CD8-positive, alpha-beta memory T cell (primary cell): ENCODE results near the gene CHD9. TPM values are rescaled to one million over a fixed set of nuclear protein-coding genes. Genes with fewer than 3 reads are reported as not detected.
A peak's percentile ranks its signal among the peaks of the same experiment; 100 is the strongest.

Source experiments
- CTCF ChIA-PET: fragments of 350-600 bp; sonication (Branson Sonifier 250); formaldehyde crosslinking; loops from one replicate; lab custom pipeline; 2021; ENCODE audit warnings: antibody characterized with exemption; lab: Charles Lee
- POLR2A ChIA-PET: fragments of 350-600 bp; sonication (Branson Sonifier 250); formaldehyde crosslinking; loops from one replicate; lab custom pipeline; 2021; ENCODE audit warnings: antibody characterized with exemption; lab: Charles Lee
- DNase-seq, 5 donors: peaks; one replicate each; pipeline versions ENCODE4 v3.0.0 to v3.0.0-alpha.2; 2020 to 2022; ENCODE audit warnings: mixed read lengths in 1 of 5
- H3K27ac ChIP-seq: one replicate; pipeline ENCODE4 v1.7.0; 2013; ENCODE audit warnings: low read depth, mild to moderate bottlenecking, low read length, moderate library complexity
- H3K27me3 ChIP-seq: 2 replicates; pipeline ENCODE4 v1.7.0; 2013; ENCODE audit warnings: low read length, mild to moderate bottlenecking; ENCODE audit not compliant: insufficient read depth, poor library complexity, severe bottlenecking
- H3K36me3 ChIP-seq: 2 replicates; pipeline ENCODE4 v1.7.0; 2013; ENCODE audit warnings: mild to moderate bottlenecking, low read length, moderate library complexity; ENCODE audit not compliant: insufficient read depth
- H3K4me1 ChIP-seq: 2 replicates; pipeline ENCODE4 v1.7.0; 2013; ENCODE audit warnings: mild to moderate bottlenecking, low read length, moderate library complexity; ENCODE audit not compliant: insufficient read depth
- H3K4me3 ChIP-seq: 2 replicates; pipeline ENCODE4 v1.7.0; 2013; ENCODE audit warnings: mild to moderate bottlenecking, low read length
- H3K9me3 ChIP-seq: 2 replicates; pipeline ENCODE4 v1.7.0; 2013; ENCODE audit warnings: mild to moderate bottlenecking, low read length
- H3K27ac Mint-ChIP-seq, 8 donors: one replicate each; pipeline ENCODE4 v1.8.0; 2020 to 2021; ENCODE audit warnings: mixed read lengths in 8 of 8, mild to moderate bottlenecking in 6 of 8, inconsistent platforms in 3 of 8, moderate library complexity in 3 of 8
- H3K27me3 Mint-ChIP-seq, 2 donors: one replicate each; pipeline ENCODE4 v1.8.0; 2020 to 2021; ENCODE audit warnings: mixed read lengths in 2 of 2, mild to moderate bottlenecking in 1 of 2, moderate library complexity in 1 of 2
- H3K36me3 Mint-ChIP-seq, 3 donors: one replicate each; pipeline ENCODE4 v1.8.0; 2020 to 2021; ENCODE audit warnings: mixed read lengths in 3 of 3, inconsistent platforms in 1 of 3, mild to moderate bottlenecking in 1 of 3
- H3K4me1 Mint-ChIP-seq, 3 donors: one replicate each; pipeline ENCODE4 v1.8.0; 2020 to 2021; ENCODE audit warnings: mixed read lengths in 3 of 3, inconsistent platforms in 1 of 3, mild to moderate bottlenecking in 1 of 3
- H3K4me3 Mint-ChIP-seq, 7 donors: one replicate each; pipeline ENCODE4 v1.8.0; 2020 to 2021; ENCODE audit warnings: mixed read lengths in 7 of 7, mild to moderate bottlenecking in 6 of 7, moderate library complexity in 4 of 7, inconsistent platforms in 2 of 7
- H3K9me3 Mint-ChIP-seq, 5 donors: one replicate each; pipeline ENCODE4 v1.8.0; 2020 to 2022; ENCODE audit warnings: mixed read lengths in 5 of 5, mild to moderate bottlenecking in 3 of 5, moderate library complexity in 2 of 5, inconsistent platforms in 1 of 5
- polyA plus RNA-seq: library from polyadenylated mRNA; unstranded; fragments of 300-500 nt; fragmentation: Illumina TruSeq; gene quantifications from one replicate; pipeline ENCODE4 v1.2.3, GENCODE V29; 2021
- total RNA-seq, 2 experiments: library from RNA; stranded (reverse); gene quantifications; one replicate each; pipeline ENCODE4 v1.2.3, GENCODE V29; 2021

CHD9 gene
- total and polyA plus RNA-seq, 3 experiments from 2014 or later: 17.4 to 57.4 (median 21.8) TPM

DNA sequence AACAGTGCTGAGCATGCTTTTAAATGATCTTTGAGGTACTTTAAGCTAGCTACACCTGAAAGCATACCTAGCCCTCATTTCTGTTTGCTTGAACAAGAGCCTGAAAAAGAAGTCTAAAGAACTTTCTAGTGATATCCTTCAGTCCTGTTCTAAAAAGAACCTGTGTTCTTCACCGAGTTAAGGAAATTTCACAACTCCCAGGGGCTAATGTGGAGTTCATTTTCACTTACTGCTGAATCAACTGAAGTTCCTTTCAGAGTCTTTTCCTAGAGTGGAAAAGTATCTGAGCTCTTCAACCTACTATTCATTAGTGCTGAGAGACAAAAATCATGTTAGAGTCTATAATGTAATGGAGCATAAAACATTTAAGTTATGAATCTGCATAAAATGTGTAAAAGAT is 66.9 kb downstream of the CHD9 start:
- Mint-ChIP-seq H3K4me3 (no peak overlapping the region), H3K36me3 (no peaks in the 10 kb centered on the region), H3K4me1 (peaks cover 1 to 6% (median 4%) of the 10 kb centered on the region in 3 donors), H3K9me3 (peaks cover 0 to 4% (median 0%) of the 10 kb centered on the region in 5 donors), H3K27ac (peak overlapping the region in 5 of 8 donors; percentile 1 to 83 (median 50)), H3K27me3 (no peaks in the 10 kb centered on the region)
- Histone ChIP-seq H3K4me3 (no peak overlapping the region), H3K27ac (no peak overlapping the region), H3K36me3 (no peaks in the 10 kb centered on the region), H3K9me3 (no peaks in the 10 kb centered on the region), H3K4me1 (no peaks in the 10 kb centered on the region), H3K27me3 (no peaks in the 10 kb centered on the region)
- ChIA-PET POLR2A (no interaction called here), CTCF (interaction anchor here (1.5 kb wide), 1 partner anchor 8 kb away, joined by 4 read pairs; no protein-coding TSS in a partner anchor)
- DNase-seq: no peak

DNA sequence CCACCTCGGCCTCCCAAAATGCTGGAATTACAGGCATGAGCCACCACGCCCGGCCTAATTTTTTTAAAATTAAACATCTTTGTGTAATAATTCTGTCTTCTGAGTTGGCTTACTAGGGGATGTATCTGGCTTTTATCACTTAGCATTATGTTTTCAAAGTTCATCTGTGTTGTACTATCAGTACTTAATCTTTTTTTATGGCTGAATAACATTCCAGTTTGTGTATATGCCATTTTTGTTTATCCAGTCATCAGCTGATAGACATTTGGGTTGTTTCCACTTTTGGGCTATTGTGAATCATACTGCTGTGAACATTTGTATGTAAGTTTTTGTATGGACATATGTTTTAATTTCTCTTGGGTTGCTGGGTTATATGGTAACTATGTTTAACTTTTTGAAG is 69.0 kb downstream of the CHD9 start:
- Mint-ChIP-seq H3K4me1 (peaks cover 3 to 6% (median 4%) of the 10 kb centered on the region in 3 donors), H3K27me3 (no peaks in the 10 kb centered on the region), H3K27ac (no peak overlapping the region), H3K4me3 (no peak overlapping the region), H3K36me3 (no peaks in the 10 kb centered on the region), H3K9me3 (peaks cover 0 to 4% (median 0%) of the 10 kb centered on the region in 5 donors)
- CTCF ChIA-PET: interaction anchor here (1.2 kb wide), 1 partner anchor 69 kb away, joined by 4 read pairs; the partner anchor contains the start of gene CHD9
- Histone ChIP-seq H3K4me3 (no peak overlapping the region), H3K27me3 (no peaks in the 10 kb centered on the region), H3K36me3 (no peaks in the 10 kb centered on the region), H3K9me3 (no peaks in the 10 kb centered on the region), H3K27ac (no peak overlapping the region), H3K4me1 (no peaks in the 10 kb centered on the region)
- DNase-seq: no peak
- POLR2A ChIA-PET: no interaction called here

DNA sequence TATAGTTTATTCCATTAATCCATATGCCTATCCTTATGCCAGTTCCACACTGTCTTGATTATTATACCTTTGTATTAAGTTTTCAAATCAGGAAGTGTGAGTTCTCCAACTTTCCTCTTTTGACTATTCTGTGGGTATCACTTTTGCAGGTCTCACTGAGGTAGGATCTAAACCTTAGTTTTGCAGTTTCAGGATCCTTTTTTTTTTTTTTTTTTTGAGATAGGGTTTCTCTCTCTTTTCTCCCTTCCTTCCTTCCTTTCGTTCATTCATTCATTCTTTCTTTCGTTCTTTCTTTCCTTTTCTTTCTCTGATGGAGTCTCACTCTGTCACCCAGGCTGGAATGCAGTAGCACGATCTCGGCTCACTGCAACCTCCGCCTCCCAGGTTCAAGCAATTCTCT is 71.6 kb downstream of the CHD9 start:
- no peak for DNase-seq
- Histone ChIP-seq H3K27ac (no peak overlapping the region), H3K27me3 (no peaks in the 10 kb centered on the region), H3K36me3 (no peaks in the 10 kb centered on the region), H3K4me1 (peaks cover 4% of the 10 kb centered on the region), H3K4me3 (no peak overlapping the region), H3K9me3 (no peaks in the 10 kb centered on the region)
- CTCF ChIA-PET: no interaction called here
- Mint-ChIP-seq H3K27me3 (no peaks in the 10 kb centered on the region), H3K9me3 (peaks cover 0 to 4% (median 0%) of the 10 kb centered on the region in 5 donors), H3K4me3 (no peak overlapping the region), H3K4me1 (peaks cover 12 to 15% (median 13%) of the 10 kb centered on the region in 3 donors), H3K27ac (no peak overlapping the region), H3K36me3 (no peaks in the 10 kb centered on the region)
- POLR2A ChIA-PET: no interaction called here

DNA sequence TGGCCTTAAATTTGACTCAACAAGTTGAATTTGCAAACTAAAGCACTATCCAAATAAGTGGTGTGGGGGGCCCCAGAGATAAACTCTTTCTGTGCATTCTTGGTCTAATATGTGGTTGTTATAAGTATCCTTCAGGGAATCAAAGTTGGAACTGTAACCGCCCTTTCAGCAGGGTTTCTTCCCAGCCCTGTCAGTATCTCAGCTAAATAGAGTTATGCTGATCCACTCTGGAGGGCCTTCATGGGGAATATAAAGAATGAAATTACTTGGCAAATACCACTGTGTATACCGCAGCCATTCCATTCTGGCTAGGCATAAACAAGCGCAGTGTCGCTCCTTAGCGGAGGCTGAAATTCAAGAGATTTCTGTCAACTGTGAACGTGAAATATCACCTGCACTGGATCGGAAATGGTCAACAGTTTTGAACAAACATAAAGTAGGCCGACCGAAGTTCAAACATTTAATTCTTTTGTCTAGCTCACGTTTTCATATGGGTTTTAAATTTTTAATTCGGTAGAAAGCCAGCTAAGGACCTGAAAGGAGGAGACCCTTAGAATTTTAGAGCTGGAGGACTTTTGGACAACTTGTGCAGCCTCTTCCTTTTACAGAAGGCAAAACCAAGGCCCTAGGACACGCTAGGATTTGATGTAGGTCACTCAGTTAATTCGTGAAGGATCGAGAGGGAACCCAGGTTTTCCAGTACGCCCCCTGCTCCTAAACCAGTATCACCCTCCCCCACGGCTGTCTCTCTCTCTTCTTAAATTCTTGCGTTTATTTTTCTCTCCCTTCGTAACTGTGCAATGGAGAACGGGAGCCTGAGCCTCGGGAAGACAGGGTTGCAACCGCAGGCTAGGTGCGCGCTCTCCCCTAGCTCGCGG is 74.7 kb downstream of the CHD9 start:
- H3K9me3 ChIP-seq: no peaks in the 10 kb centered on the region
- H3K36me3 Mint-ChIP-seq: peaks cover 0 to 4% (median 0%) of the 10 kb centered on the region in 3 donors
- H3K4me1 Mint-ChIP-seq: peaks cover 17 to 23% (median 21%) of the 10 kb centered on the region in 3 donors
- peak overlapping the region; percentile 58 for H3K27ac ChIP-seq
- POLR2A ChIA-PET: interaction anchor here (1.6 kb wide), 1 partner anchor 30 kb away, joined by 5 read pairs; no protein-coding TSS in a partner anchor
- H3K36me3 ChIP-seq: no peaks in the 10 kb centered on the region
- peaks cover 10% of the 10 kb centered on the region for H3K4me1 ChIP-seq
- no peaks in the 10 kb centered on the region for H3K9me3 Mint-ChIP-seq
- no peak for DNase-seq
- no peaks in the 10 kb centered on the region for H3K27me3 ChIP-seq
- CTCF ChIA-PET: interaction anchor here (1.3 to 3.6 kb wide), 5 partner anchors 8 to 74 kb away, joined by 4 to 26 read pairs (median 4); partner anchors contain the start of gene CHD9
- peak overlapping the region; percentile 60 for H3K4me3 ChIP-seq
- peak overlapping the region; percentile 83 to 93 (median 86) for H3K4me3 Mint-ChIP-seq
- no peaks in the 10 kb centered on the region for H3K27me3 Mint-ChIP-seq
- peak overlapping the region; percentile 40 to 98 (median 91) for H3K27ac Mint-ChIP-seq

DNA sequence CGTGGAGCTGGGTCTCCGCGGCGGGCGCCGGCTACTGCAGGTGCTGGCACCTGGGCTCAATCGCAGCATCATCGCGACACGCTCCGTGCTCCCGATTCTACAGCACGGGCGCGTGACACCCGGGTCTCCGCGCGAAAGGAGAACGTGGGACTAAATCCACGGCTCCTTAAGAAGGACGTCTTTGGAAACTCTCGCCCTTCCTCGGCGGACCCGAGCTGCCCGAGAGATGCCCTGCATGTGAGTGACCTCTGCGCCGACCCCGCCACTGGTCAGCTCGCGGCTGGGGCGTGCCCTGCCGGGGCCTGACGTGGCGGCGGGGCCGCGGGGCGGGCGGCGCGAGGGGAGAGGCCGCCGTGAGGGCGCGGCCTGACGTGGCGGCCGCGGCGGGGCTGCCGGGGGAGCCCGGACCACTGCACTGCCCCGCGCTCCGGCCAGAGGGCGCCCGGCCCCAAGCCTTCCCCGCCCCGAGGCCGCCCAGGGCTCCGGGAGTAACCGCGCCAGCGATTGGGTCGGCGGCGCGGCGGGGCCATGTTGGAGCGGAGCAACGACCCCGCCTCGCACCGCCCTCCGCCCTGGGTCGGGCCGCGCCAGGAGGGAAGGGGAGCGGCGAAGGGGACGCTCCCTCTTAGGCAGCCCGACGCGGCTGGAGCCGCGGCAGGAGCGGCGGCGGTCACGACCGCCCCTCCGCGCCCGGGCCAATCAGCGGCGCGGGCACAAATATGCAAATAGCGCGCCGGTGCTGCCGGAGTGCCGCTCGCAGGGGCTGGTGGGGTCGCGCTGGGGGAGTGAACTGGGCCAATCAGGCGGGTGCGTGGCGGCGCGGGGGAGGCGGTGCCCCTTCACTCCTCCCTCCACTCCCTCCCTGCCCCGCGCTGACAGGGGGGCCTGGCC is 75.6 kb downstream of the CHD9 start:
- CTCF ChIA-PET: interaction anchor here (1.3 to 3.6 kb wide), 5 partner anchors 9 to 75 kb away, joined by 4 to 26 read pairs (median 4); partner anchors contain the start of gene CHD9
- peak overlapping the region; percentile 60 for H3K4me3 ChIP-seq
- peaks cover 0 to 4% (median 0%) of the 10 kb centered on the region in 3 donors for H3K36me3 Mint-ChIP-seq
- peak overlapping the region; percentile 76 to 98 (median 91) for H3K27ac Mint-ChIP-seq
- H3K27me3 ChIP-seq: no peaks in the 10 kb centered on the region
- H3K9me3 Mint-ChIP-seq: no peaks in the 10 kb centered on the region
- no peaks in the 10 kb centered on the region for H3K27me3 Mint-ChIP-seq
- H3K4me1 ChIP-seq: peaks cover 10% of the 10 kb centered on the region
- peaks cover 26 to 31% (median 28%) of the 10 kb centered on the region in 3 donors for H3K4me1 Mint-ChIP-seq
- peak overlapping the region; percentile 58 for H3K27ac ChIP-seq
- POLR2A ChIA-PET: interaction anchor here (1.6 kb wide), 1 partner anchor 31 kb away, joined by 5 read pairs; no protein-coding TSS in a partner anchor
- peak; percentile 94 to 97 (median 97) for DNase-seq
- peak overlapping the region; percentile 83 to 93 (median 86) for H3K4me3 Mint-ChIP-seq
- no peaks in the 10 kb centered on the region for H3K36me3 ChIP-seq
- no peaks in the 10 kb centered on the region for H3K9me3 ChIP-seq

DNA sequence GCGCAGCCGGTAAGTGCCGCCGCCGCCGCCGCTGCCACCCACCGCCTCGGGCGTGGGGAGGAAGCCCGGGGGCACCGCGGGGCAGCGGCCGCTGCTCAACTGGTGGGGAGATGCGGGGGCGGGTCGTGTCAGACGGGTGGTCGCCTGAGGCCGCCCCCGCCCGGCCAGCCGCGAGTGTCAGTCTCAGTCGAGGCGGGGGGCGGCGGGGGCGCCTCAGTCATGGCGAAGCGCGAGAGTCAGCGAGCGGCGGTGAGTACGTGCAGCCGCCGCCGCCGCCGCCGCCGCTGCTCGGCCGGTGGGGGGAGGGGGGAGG is 76.2 kb downstream of the CHD9 start:
- no peaks in the 10 kb centered on the region for H3K9me3 Mint-ChIP-seq
- H3K4me1 Mint-ChIP-seq: peaks cover 28 to 32% (median 29%) of the 10 kb centered on the region in 3 donors
- Histone ChIP-seq H3K27me3 (no peaks in the 10 kb centered on the region), H3K4me1 (peaks cover 10% of the 10 kb centered on the region), H3K36me3 (no peaks in the 10 kb centered on the region), H3K27ac (no peak overlapping the region), H3K9me3 (no peaks in the 10 kb centered on the region), H3K4me3 (no peak overlapping the region)
- H3K4me3 Mint-ChIP-seq: peak overlapping the region in 4 of 7 donors; percentile 77 to 91 (median 78)
- POLR2A ChIA-PET: no interaction called here
- DNase-seq: no peak
- H3K27me3 Mint-ChIP-seq: no peaks in the 10 kb centered on the region
- peak overlapping the region in 2 of 8 donors; percentile 58 to 76 for H3K27ac Mint-ChIP-seq
- H3K36me3 Mint-ChIP-seq: peaks cover 0 to 4% (median 0%) of the 10 kb centered on the region in 3 donors
- CTCF ChIA-PET: no interaction called here

DNA sequence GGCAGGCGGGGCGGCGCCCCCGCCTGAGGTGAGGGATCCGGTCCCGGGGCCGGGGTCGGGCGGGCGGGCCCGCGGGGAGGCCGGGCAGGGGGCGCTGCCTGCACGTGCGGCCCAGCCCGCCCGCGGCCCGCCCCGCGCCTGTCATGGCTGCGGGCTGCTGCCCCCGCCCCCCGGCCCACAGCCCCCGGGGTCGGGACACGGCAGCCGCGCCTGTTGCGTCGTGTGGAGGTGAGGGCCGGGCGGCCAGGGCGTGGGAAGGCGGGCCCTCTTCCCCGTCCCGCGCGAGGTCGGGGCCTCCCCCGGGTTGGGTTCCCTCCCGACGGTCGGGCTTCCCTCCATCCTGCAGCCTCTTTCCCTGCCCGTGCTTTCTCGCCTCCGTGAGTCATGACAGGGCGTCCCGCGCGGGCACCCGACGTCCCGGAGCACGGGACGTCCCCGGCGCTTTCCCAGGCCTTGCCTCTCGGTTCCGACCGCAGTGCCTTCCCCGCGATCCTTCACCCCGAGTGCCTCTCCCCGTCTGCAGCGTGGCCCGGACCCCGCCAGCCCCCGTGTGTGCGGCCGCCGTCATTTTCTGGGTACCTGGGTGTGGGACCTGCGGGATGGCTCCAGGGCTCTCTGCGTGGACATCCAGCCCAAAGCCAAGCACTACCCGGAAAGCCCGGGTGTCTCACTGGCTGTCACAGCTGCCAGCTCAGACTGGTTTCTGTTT is 76.7 kb downstream of the CHD9 start:
- peak; percentile 44 to 72 (median 61) for DNase-seq
- peak overlapping the region; percentile 28 for H3K27ac ChIP-seq
- no peaks in the 10 kb centered on the region for H3K27me3 ChIP-seq
- no peaks in the 10 kb centered on the region for H3K36me3 ChIP-seq
- no peaks in the 10 kb centered on the region for H3K9me3 ChIP-seq
- peak overlapping the region; percentile 76 to 98 (median 84) for H3K27ac Mint-ChIP-seq
- H3K4me1 ChIP-seq: peaks cover 10% of the 10 kb centered on the region
- no peaks in the 10 kb centered on the region for H3K27me3 Mint-ChIP-seq
- peak overlapping the region; percentile 88 to 94 (median 90) for H3K4me3 Mint-ChIP-seq
- ChIA-PET CTCF (interaction anchor here (0.7 kb wide), 1 partner anchor 77 kb away, joined by 3 read pairs; the partner anchor contains the start of gene CHD9), POLR2A (interaction anchor here (0.6 to 1.1 kb wide), 2 partner anchors 66 to 303 kb away, joined by 3 to 4 read pairs; partner anchors contain the start of gene RBL2)
- H3K4me1 Mint-ChIP-seq: peaks cover 28 to 32% (median 29%) of the 10 kb centered on the region in 3 donors
- peak overlapping the region; percentile 66 for H3K4me3 ChIP-seq
- H3K9me3 Mint-ChIP-seq: no peaks in the 10 kb centered on the region
- H3K36me3 Mint-ChIP-seq: peaks cover 0 to 4% (median 0%) of the 10 kb centered on the region in 3 donors
